ENCODE data around the gene LRRC3B.

Gene LRRC3B

GRCh38 chr3:26638113-26638512 lies 15.5 kb downstream of the LRRC3B start:
- DNase-seq (ENCODE audit: low read depth, low spot score): no peak
- in situ Hi-C loops (cut with HindIII; ENCODE audit: low sequenced_read_pairs): no loop called here
- H3K4me3 ChIP-seq (ENCODE audit: low read depth, low read length): no peak overlapping the region
- TF ChIP-seq CTCF (IDR thresholded peaks at IDR 0.05; ENCODE audit: low read depth, low read length): no peak

GRCh38 chr3:26639339-26639738 lies 16.8 kb downstream of the LRRC3B start:
- DNase-seq (ENCODE audit: low read depth, low spot score): no peak
- no peak for TF ChIP-seq CTCF (IDR thresholded peaks at IDR 0.05; ENCODE audit: low read depth, low read length)
- in situ Hi-C loops (cut with HindIII; ENCODE audit: low sequenced_read_pairs): no loop called here
- H3K4me3 ChIP-seq (ENCODE audit: low read depth, low read length): no peak overlapping the region

- in situ Hi-C loops (cut with HindIII; ENCODE audit: low sequenced_read_pairs): no loop called here
- no peak for TF ChIP-seq CTCF (IDR thresholded peaks at IDR 0.05; ENCODE audit: low read depth, low read length)
- no peak overlapping the region for H3K4me3 ChIP-seq (ENCODE audit: low read depth, low read length)
- no peak for DNase-seq (ENCODE audit: low read depth, low spot score)
These were observed 24.5 kb downstream of the LRRC3B start for GRCh38 chr3:26647078-26647477.

GRCh38 chr3:26648461-26648860 lies 25.9 kb downstream of the LRRC3B start:
- H3K4me3 ChIP-seq (ENCODE audit: low read depth, low read length): no peak overlapping the region
- no peak for TF ChIP-seq CTCF (IDR thresholded peaks at IDR 0.05; ENCODE audit: low read depth, low read length)
- in situ Hi-C loops (cut with HindIII; ENCODE audit: low sequenced_read_pairs): no loop called here
- no peak for DNase-seq (ENCODE audit: low read depth, low spot score)

- no peak for DNase-seq (ENCODE audit: low read depth, low spot score)
- H3K4me3 ChIP-seq (ENCODE audit: low read depth, low read length): no peak overlapping the region
- no peak for TF ChIP-seq CTCF (IDR thresholded peaks at IDR 0.05; ENCODE audit: low read depth, low read length)
- in situ Hi-C loops (cut with HindIII; ENCODE audit: low sequenced_read_pairs): no loop called here
These were observed 29.6 kb downstream of the LRRC3B start for GRCh38 chr3:26652164-26652563.

GRCh38 chr3:26653811-26654425 lies 31.3 kb downstream of the LRRC3B start:
- no peak overlapping the region for H3K4me3 ChIP-seq (ENCODE audit: low read depth, low read length)
- no peak for DNase-seq (ENCODE audit: low read depth, low spot score)
- no peak for TF ChIP-seq CTCF (IDR thresholded peaks at IDR 0.05; ENCODE audit: low read depth, low read length)
- in situ Hi-C loops (cut with HindIII; ENCODE audit: low sequenced_read_pairs): no loop called here

GRCh38 chr3:26655231-26655630 lies 32.7 kb downstream of the LRRC3B start:
- no peak overlapping the region for H3K4me3 ChIP-seq (ENCODE audit: low read depth, low read length)
- no peak for TF ChIP-seq CTCF (IDR thresholded peaks at IDR 0.05; ENCODE audit: low read depth, low read length)
- in situ Hi-C loops (cut with HindIII; ENCODE audit: low sequenced_read_pairs): no loop called here
- DNase-seq (ENCODE audit: low read depth, low spot score): no peak
